Epithelial cell of esophagus (primary cell): Measurements from ENCODE around the gene RASL10A.

ENCODE experiments used
- DNase-seq: peaks from one replicate; pipeline ENCODE4 v3.0.0; 2010; ENCODE audit warnings: low read depth
- H3K4me3 ChIP-seq: 2 replicates; pipeline ENCODE4 v1.5.1; 2011; ENCODE audit warnings: mild to moderate bottlenecking, low read length, control low read depth
- CTCF ChIP-seq: IDR thresholded peaks from 2 replicates; pipeline ENCODE4 v1.5.1; 2011; ENCODE audit warnings: low read depth, mild to moderate bottlenecking, low read length, control low read depth, inconsistent platforms; ENCODE audit not compliant: insufficient read depth; ENCODE audit errors: missing control alignments

Gene RASL10A

GRCh38 chr22:29309332-29310064 lies 6.0 kb downstream of the RASL10A start:
- no peak for TF ChIP-seq CTCF
- H3K4me3 ChIP-seq = no peak overlapping the region
- DNase-seq = no peak

- TF ChIP-seq CTCF = no peak
- no peak overlapping the region for H3K4me3 ChIP-seq
- peak; percentile 72 for DNase-seq
These were observed 6.7 kb downstream of the RASL10A start for GRCh38 chr22:29308791-29309262.

GRCh38 chr22:29308148-29308790 lies 7.2 kb downstream of the RASL10A start:
- TF ChIP-seq CTCF = no peak
- DNase-seq = peak; percentile 51
- H3K4me3 ChIP-seq = peak overlapping the region; percentile 66

GRCh38 chr22:29307596-29308147 lies 7.8 kb downstream of the RASL10A start:
- no peak for TF ChIP-seq CTCF
- peak overlapping the region; percentile 66 for H3K4me3 ChIP-seq
- DNase-seq = no peak

- TF ChIP-seq CTCF = no peak
- peak overlapping the region; percentile 66 for H3K4me3 ChIP-seq
- peak; percentile 81 for DNase-seq
These were observed 8.5 kb downstream of the RASL10A start for GRCh38 chr22:29306835-29307595.

- DNase-seq = peak; percentile 82
- H3K4me3 ChIP-seq = peak within 1 kb of the TSS; percentile 66
- TF ChIP-seq CTCF = peak; percentile 51
These were observed 9.2 kb downstream of the RASL10A start, which contains the start of gene GAS2L1 for GRCh38 chr22:29306175-29306834. Gene GAS2L1 (plus strand): TSS chr22:29306650. CDS start chr22:29308106, 1,456 bp downstream.
